Lung (tissue), 12 donors: ENCODE results near the gene GRIA1. TPM values are rescaled to one million over a fixed set of nuclear protein-coding genes. Genes with fewer than 3 reads are reported as not detected.

ENCODE experiments used
- ATAC-seq: fragments of 200-7000 bp; cut with Tn5 transposase; one replicate; pipeline ENCODE4 v1.9.1; 2020; ENCODE audit warnings: moderate number of reproducible peaks; ENCODE audit not compliant: insufficient read depth, low FRiP score
- DNase-seq, 3 donors: peaks; one replicate each; pipeline ENCODE4 v3.0.0-alpha.2; 2013 to 2017
- H3K27ac ChIP-seq, 2 donors: one replicate each; pipeline ENCODE4 v1.5.1; 2013; ENCODE audit warnings: mild to moderate bottlenecking in 2 of 2, moderate library complexity in 2 of 2, control low read depth in 1 of 2, inconsistent platforms in 1 of 2, low read depth in 1 of 2, low read length in 1 of 2
- H3K27me3 ChIP-seq, 3 donors: one replicate each; pipeline ENCODE4 v1.5.1; 2013; ENCODE audit warnings: low read length in 2 of 3; ENCODE audit not compliant: control insufficient read depth in 3 of 3, insufficient read depth in 3 of 3
- H3K36me3 ChIP-seq, 4 donors: one replicate each; pipeline ENCODE4 v1.5.1; 2013; ENCODE audit warnings: low read length in 4 of 4, mild to moderate bottlenecking in 1 of 4, moderate library complexity in 1 of 4; ENCODE audit not compliant: control insufficient read depth in 4 of 4, insufficient read depth in 4 of 4
- H3K4me1 ChIP-seq, 5 donors: one replicate each; pipeline ENCODE4 v1.5.1; 2013; ENCODE audit warnings: low read length in 5 of 5, mild to moderate bottlenecking in 2 of 5, moderate library complexity in 1 of 5; ENCODE audit not compliant: control insufficient read depth in 5 of 5, insufficient read depth in 5 of 5
- H3K4me3 ChIP-seq: one replicate; pipeline ENCODE4 v1.5.1; 2013; ENCODE audit warnings: mild to moderate bottlenecking, control low read depth, moderate library complexity
- H3K9ac ChIP-seq, 2 donors: one replicate each; pipeline ENCODE4 v1.5.1; 2013; ENCODE audit warnings: low read length in 2 of 2, control low read depth in 1 of 2; ENCODE audit not compliant: insufficient read depth in 1 of 2
- H3K9me3 ChIP-seq, 4 donors: one replicate each; pipeline ENCODE4 v1.5.1; 2013; ENCODE audit warnings: low read length in 3 of 4, mild to moderate bottlenecking in 1 of 4, moderate library complexity in 1 of 4; ENCODE audit not compliant: control insufficient read depth in 4 of 4, insufficient read depth in 3 of 4
- WGBS, 2 donors: extraction: QIAGEN DNeasy Blood & Tissue Kit; methylation state at CpG; one replicate each; pipeline ENCODE4 v1.1.7; 2013; 5-methylcytosine and 5-hydroxymethylcytosine counted together
- polyA plus RNA-seq, 2 donors: library from polyadenylated mRNA; stranded (reverse); fragments of 200-250 nt; gene quantifications; one replicate each; pipeline ENCODE4 v1.2.1, GENCODE V29; 2013
- total RNA-seq, 2 donors: library from RNA; depleted of rRNA in 1 of 2; stranded (reverse); fragments of >200 nt in 1 of 2; gene quantifications; one replicate each; pipeline ENCODE4 v1.2.1, GENCODE V29; 2014 to 2021
- TF ChIP-seq, protein P1 (sequence below): IDR thresholded peaks from 2 replicates; pipeline ENCODE4 v1.5.1; 2012; ENCODE audit warnings: mild to moderate bottlenecking; ENCODE audit errors: control extremely low read depth, extremely low read depth
- donor health status: control.
- donor health status: control.
- donor health status: Bipolar disorder and iron deficiency.
- donor health status: healthy.
- donor health status: DM: yes; HTN: yes; CAD: no.

Gene GRIA1
- total and polyA plus RNA-seq, 4 donors, result 1.1 to 12.5 (median 2.0) TPM

GRCh38 chr5:153619771-153620170, 129.3 kb downstream of the GRIA1 start:
- no peak overlapping the region for H3K9ac ChIP-seq
- no peak overlapping the region for H3K4me3 ChIP-seq
- H3K9me3 ChIP-seq, result no peaks in the 10 kb centered on the region
- TF ChIP-seq, protein P1, sequence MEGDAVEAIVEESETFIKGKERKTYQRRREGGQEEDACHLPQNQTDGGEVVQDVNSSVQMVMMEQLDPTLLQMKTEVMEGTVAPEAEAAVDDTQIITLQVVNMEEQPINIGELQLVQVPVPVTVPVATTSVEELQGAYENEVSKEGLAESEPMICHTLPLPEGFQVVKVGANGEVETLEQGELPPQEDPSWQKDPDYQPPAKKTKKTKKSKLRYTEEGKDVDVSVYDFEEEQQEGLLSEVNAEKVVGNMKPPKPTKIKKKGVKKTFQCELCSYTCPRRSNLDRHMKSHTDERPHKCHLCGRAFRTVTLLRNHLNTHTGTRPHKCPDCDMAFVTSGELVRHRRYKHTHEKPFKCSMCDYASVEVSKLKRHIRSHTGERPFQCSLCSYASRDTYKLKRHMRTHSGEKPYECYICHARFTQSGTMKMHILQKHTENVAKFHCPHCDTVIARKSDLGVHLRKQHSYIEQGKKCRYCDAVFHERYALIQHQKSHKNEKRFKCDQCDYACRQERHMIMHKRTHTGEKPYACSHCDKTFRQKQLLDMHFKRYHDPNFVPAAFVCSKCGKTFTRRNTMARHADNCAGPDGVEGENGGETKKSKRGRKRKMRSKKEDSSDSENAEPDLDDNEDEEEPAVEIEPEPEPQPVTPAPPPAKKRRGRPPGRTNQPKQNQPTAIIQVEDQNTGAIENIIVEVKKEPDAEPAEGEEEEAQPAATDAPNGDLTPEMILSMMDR, result no peak
- H3K4me1 ChIP-seq, result peaks cover 0 to 9% (median 0%) of the 10 kb centered on the region in 5 donors
- WGBS, 2 donors, result 44 to 71% methylated on average over 1 of the region's 1 CpG
- DNase-seq (peak in 2 of 3 donors; percentile 52 to 62), ATAC-seq (peak; percentile 69)
- H3K27ac ChIP-seq, result no peak overlapping the region
- no peaks in the 10 kb centered on the region for H3K36me3 ChIP-seq
- H3K27me3 ChIP-seq, result no peaks in the 10 kb centered on the region

- DNase-seq (no peak), ATAC-seq (no peak)
- no peak overlapping the region for H3K27ac ChIP-seq
- H3K27me3 ChIP-seq, result no peaks in the 10 kb centered on the region
- H3K36me3 ChIP-seq, result no peaks in the 10 kb centered on the region
- H3K9ac ChIP-seq, result no peak overlapping the region
- TF ChIP-seq, protein P1, result no peak
- H3K9me3 ChIP-seq, result no peaks in the 10 kb centered on the region
- 91 to 92% methylated on average over 3 of the region's 3 CpGs for WGBS, 2 donors
- no peak overlapping the region for H3K4me3 ChIP-seq
- peaks cover 0 to 13% (median 8%) of the 10 kb centered on the region in 5 donors for H3K4me1 ChIP-seq
Measured at GRCh38 chr5:153623124-153623523, 132.7 kb downstream of the GRIA1 start.

GRCh38 chr5:153623751-153624450, 133.4 kb downstream of the GRIA1 start:
- no peak overlapping the region for H3K27ac ChIP-seq
- H3K4me3 ChIP-seq, result no peak overlapping the region
- TF ChIP-seq, protein P1, result no peak
- H3K9ac ChIP-seq, result no peak overlapping the region
- no peaks in the 10 kb centered on the region for H3K36me3 ChIP-seq
- ATAC-seq (no peak), DNase-seq (no peak)
- H3K27me3 ChIP-seq, result no peaks in the 10 kb centered on the region
- no peaks in the 10 kb centered on the region for H3K9me3 ChIP-seq
- WGBS, 2 donors, result 90 to 91% methylated on average over 5 of the region's 5 CpGs
- peaks cover 0 to 15% (median 8%) of the 10 kb centered on the region in 5 donors for H3K4me1 ChIP-seq

GRCh38 chr5:153624451-153624765, 133.9 kb downstream of the GRIA1 start:
- H3K9ac ChIP-seq, result no peak overlapping the region
- no peak for ATAC-seq
- H3K4me1 ChIP-seq, result peaks cover 0 to 17% (median 9%) of the 10 kb centered on the region in 5 donors
- DNase-seq, result no peak
- H3K4me3 ChIP-seq, result no peak overlapping the region
- WGBS, 2 donors, result 77 to 78% methylated on average over 3 of the region's 3 CpGs
- no peaks in the 10 kb centered on the region for H3K36me3 ChIP-seq
- no peak overlapping the region for H3K27ac ChIP-seq
- TF ChIP-seq, protein P1, result no peak
- no peaks in the 10 kb centered on the region for H3K27me3 ChIP-seq
- no peaks in the 10 kb centered on the region for H3K9me3 ChIP-seq
